HG03442 (cell line): ENCODE results near the gene SUN5.
"Not testable (repeated sequence)": the region's sequence is repeated elsewhere in the genome, so short reads cannot be mapped to it uniquely, and the experiment has no call there.

ENCODE experiments used
- ATAC-seq: cut with Tn5 transposase; IDR thresholded peaks from one replicate; pipeline ENCODE4 v1.9.1; 2021; ENCODE audit warnings: mild to moderate bottlenecking, moderate library complexity; ENCODE audit not compliant: unreplicated experiment

Gene SUN5

GRCh38 chr20:32978009-32978335 is 26.3 kb downstream of the SUN5 start:
- ATAC-seq: no peak

GRCh38 chr20:32977281-32978008 is 26.8 kb downstream of the SUN5 start:
- no peak for ATAC-seq

GRCh38 chr20:32976746-32977145 is 27.5 kb downstream of the SUN5 start:
- ATAC-seq: no peak

- no peak for ATAC-seq
Measured at GRCh38 chr20:32975698-32976674, 28.2 kb downstream of the SUN5 start.

- ATAC-seq: not testable (repeated sequence)
Measured at GRCh38 chr20:32975121-32975520, 29.1 kb downstream of the SUN5 start.

- not testable (repeated sequence) for ATAC-seq
Measured at GRCh38 chr20:32974204-32975064, 29.8 kb downstream of the SUN5 start.

GRCh38 chr20:32973077-32973717 is 31.0 kb downstream of the SUN5 start:
- ATAC-seq: no peak

- ATAC-seq: peak; percentile 86
Measured at GRCh38 chr20:32972181-32973076, 31.8 kb downstream of the SUN5 start.

GRCh38 chr20:32971703-32972161 is 32.5 kb downstream of the SUN5 start:
- ATAC-seq: peak; percentile 20

GRCh38 chr20:32970973-32971300 is 33.3 kb downstream of the SUN5 start:
- no peak for ATAC-seq

GRCh38 chr20:32970115-32970972 is 33.9 kb downstream of the SUN5 start:
- no peak for ATAC-seq

GRCh38 chr20:32969356-32970114 is 34.7 kb downstream of the SUN5 start:
- ATAC-seq: no peak

- no peak for ATAC-seq
Measured at GRCh38 chr20:32968478-32969241, 35.6 kb downstream of the SUN5 start.

GRCh38 chr20:32967961-32968457 is 36.2 kb downstream of the SUN5 start:
- no peak for ATAC-seq

GRCh38 chr20:32966881-32967781 is 37.1 kb downstream of the SUN5 start:
- no peak for ATAC-seq

- ATAC-seq: no peak
Measured at GRCh38 chr20:32966382-32966781, 37.9 kb downstream of the SUN5 start.
